ENCODE results near the gene FOXP4.

Gene FOXP4

GRCh38 chr6:41503827-41504465, 42.2 kb upstream of the FOXP4 start:
- peak overlapping the region; percentile 1; the same call in 1 of the 2 replicates for H3K27ac ChIP-seq (ENCODE audit: low read length)
- peaks cover 24% of the 10 kb centered on the region for H3K4me1 ChIP-seq (ENCODE audit: low read length)
- H3K79me2 ChIP-seq (ENCODE audit: low read length), result no peaks in the 10 kb centered on the region
- peaks cover 25% of the 10 kb centered on the region for H3K27me3 ChIP-seq (ENCODE audit: low read depth, low read length)
- peak overlapping the region; percentile 93 for H3K4me2 ChIP-seq (ENCODE audit: low read length)
- H3K9me3 ChIP-seq (ENCODE audit: insufficient read depth, low read length), result no peaks in the 10 kb centered on the region
- no peaks in the 10 kb centered on the region for H4K20me1 ChIP-seq (ENCODE audit: insufficient read depth, low read length)
- peak overlapping the region; percentile 72 for H3K9ac ChIP-seq (ENCODE audit: low read length)
- no peak for TF ChIP-seq CTCF (IDR thresholded peaks at IDR 0.05; ENCODE audit: low read depth, low read length)
- no peak for TF ChIP-seq EZH2phosphoT487 (IDR thresholded peaks at IDR 0.05; ENCODE audit: low read depth)
- H2AFZ ChIP-seq (ENCODE audit: low read depth, low read length), result peak overlapping the region; percentile 73
- no peaks in the 10 kb centered on the region for H3K36me3 ChIP-seq (replicated peaks; ENCODE audit: low read depth, low read length)
- peak overlapping the region; percentile 81 for H3K4me3 ChIP-seq (ENCODE audit: low read length)

DNA sequence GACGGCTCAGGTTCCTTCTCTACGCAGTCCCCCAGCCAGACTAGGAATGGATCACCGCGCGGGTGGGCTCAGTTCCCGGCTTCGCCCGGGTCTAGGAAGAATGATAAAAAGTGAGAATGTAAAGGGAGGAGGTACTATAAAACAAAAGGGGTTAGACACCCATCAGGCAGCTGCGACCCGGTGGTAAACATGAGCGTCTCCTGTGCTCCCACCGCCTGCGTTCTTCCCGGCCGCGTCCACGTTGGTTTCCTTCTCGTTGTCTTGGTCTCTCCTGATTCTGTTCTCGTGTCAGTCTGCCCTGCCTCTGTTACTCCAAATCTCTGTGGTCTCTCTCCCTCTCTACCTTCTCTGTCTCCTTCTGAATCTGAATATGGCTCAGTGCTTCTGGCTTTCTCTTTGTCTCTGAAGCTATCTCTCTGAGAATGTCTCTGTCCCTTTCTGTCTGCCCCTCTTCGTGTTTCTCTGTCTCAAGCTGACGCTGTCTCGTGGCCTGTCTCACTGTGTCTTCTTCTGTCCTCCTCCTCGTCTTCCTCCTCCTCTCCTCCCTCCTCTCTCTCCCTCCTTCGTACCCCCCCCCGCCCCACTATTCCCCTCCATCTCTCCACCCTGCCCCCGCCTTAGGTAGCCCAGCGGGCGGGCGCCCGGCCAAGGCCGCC, 41.6 kb upstream of the FOXP4 start:
- Histone ChIP-seq H3K9me3 (ENCODE audit: insufficient read depth, low read length) (no peaks in the 10 kb centered on the region), H3K9ac (ENCODE audit: low read length) (peak overlapping the region; percentile 72), H4K20me1 (ENCODE audit: insufficient read depth, low read length) (no peaks in the 10 kb centered on the region), H3K27me3 (ENCODE audit: low read depth, low read length) (peaks cover 25% of the 10 kb centered on the region), H3K4me1 (ENCODE audit: low read length) (peaks cover 24% of the 10 kb centered on the region), H3K36me3 (replicated peaks; ENCODE audit: low read depth, low read length) (no peaks in the 10 kb centered on the region), H2AFZ (ENCODE audit: low read depth, low read length) (peak overlapping the region; percentile 73), H3K4me2 (ENCODE audit: low read length) (peak overlapping the region; percentile 93), H3K4me3 (ENCODE audit: low read length) (peak overlapping the region; percentile 81), H3K27ac (ENCODE audit: low read length) (peak overlapping the region; percentile 1; the same call in 1 of the 2 replicates), H3K79me2 (ENCODE audit: low read length) (no peaks in the 10 kb centered on the region)
- no peak for TF ChIP-seq CTCF (IDR thresholded peaks at IDR 0.05; ENCODE audit: low read depth, low read length)
- TF ChIP-seq EZH2phosphoT487 (IDR thresholded peaks at IDR 0.05; ENCODE audit: low read depth), result no peak

GRCh38 chr6:41505122-41506049, 40.8 kb upstream of the FOXP4 start:
- TF ChIP-seq CTCF (IDR thresholded peaks at IDR 0.05; ENCODE audit: low read depth, low read length) (no peak), EZH2phosphoT487 (IDR thresholded peaks at IDR 0.05; ENCODE audit: low read depth) (no peak)
- H4K20me1 ChIP-seq (ENCODE audit: insufficient read depth, low read length), result no peaks in the 10 kb centered on the region
- H3K9me3 ChIP-seq (ENCODE audit: insufficient read depth, low read length), result no peaks in the 10 kb centered on the region
- H3K4me1 ChIP-seq (ENCODE audit: low read length), result peaks cover 24% of the 10 kb centered on the region
- H3K27me3 ChIP-seq (ENCODE audit: low read depth, low read length), result peaks cover 25% of the 10 kb centered on the region
- no peaks in the 10 kb centered on the region for H3K36me3 ChIP-seq (replicated peaks; ENCODE audit: low read depth, low read length)
- H3K4me2 ChIP-seq (ENCODE audit: low read length), result peak overlapping the region; percentile 93
- peak overlapping the region; percentile 72 for H3K9ac ChIP-seq (ENCODE audit: low read length)
- peak overlapping the region; percentile 47; the same call in 1 of the 2 replicates for H2AFZ ChIP-seq (ENCODE audit: low read depth, low read length)
- peak overlapping the region; percentile 81 for H3K4me3 ChIP-seq (ENCODE audit: low read length)
- H3K27ac ChIP-seq (ENCODE audit: low read length), result no peak overlapping the region
- no peaks in the 10 kb centered on the region for H3K79me2 ChIP-seq (ENCODE audit: low read length)

DNA sequence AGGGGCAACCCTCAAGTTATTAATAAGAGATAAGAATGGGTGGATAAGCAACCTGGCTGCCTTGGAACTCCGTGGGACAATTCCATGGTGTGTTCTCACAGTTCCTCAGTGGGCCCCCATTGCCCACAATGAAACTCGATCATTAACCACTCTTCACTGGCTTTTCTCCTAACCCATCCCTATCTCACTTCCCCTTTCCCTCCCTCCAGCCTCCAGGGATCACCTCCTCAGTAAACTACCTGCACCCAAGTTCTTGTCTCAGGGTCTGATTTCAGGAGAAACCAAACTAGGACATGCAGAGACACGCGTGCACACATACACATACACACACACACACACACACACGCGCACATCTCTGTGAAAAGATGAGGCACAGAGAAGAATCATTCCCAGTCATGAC, 37.7 kb upstream of the FOXP4 start:
- no peak overlapping the region for H3K4me3 ChIP-seq (ENCODE audit: low read length)
- H3K27ac ChIP-seq (ENCODE audit: low read length), result no peak overlapping the region
- no peaks in the 10 kb centered on the region for H3K79me2 ChIP-seq (ENCODE audit: low read length)
- no peak for TF ChIP-seq EZH2phosphoT487 (IDR thresholded peaks at IDR 0.05; ENCODE audit: low read depth)
- H3K9ac ChIP-seq (ENCODE audit: low read length), result no peak overlapping the region
- peaks cover 17% of the 10 kb centered on the region for H3K4me1 ChIP-seq (ENCODE audit: low read length)
- H3K9me3 ChIP-seq (ENCODE audit: insufficient read depth, low read length), result no peaks in the 10 kb centered on the region
- H3K27me3 ChIP-seq (ENCODE audit: low read depth, low read length), result peaks cover 28% of the 10 kb centered on the region
- H3K36me3 ChIP-seq (replicated peaks; ENCODE audit: low read depth, low read length), result no peaks in the 10 kb centered on the region
- no peaks in the 10 kb centered on the region for H4K20me1 ChIP-seq (ENCODE audit: insufficient read depth, low read length)
- H3K4me2 ChIP-seq (ENCODE audit: low read length), result no peak overlapping the region
- no peak overlapping the region for H2AFZ ChIP-seq (ENCODE audit: low read depth, low read length)

All from OCI-LY3 (cell line).